Pons (tissue), 1 donor: ENCODE results near the gene IGSF21.

Experiments used
- DNase-seq: peaks from one replicate; pipeline ENCODE4 v3.0.0-alpha.2; 2016; ENCODE audit warnings: low spot score

The IGSF21 gene

DNA sequence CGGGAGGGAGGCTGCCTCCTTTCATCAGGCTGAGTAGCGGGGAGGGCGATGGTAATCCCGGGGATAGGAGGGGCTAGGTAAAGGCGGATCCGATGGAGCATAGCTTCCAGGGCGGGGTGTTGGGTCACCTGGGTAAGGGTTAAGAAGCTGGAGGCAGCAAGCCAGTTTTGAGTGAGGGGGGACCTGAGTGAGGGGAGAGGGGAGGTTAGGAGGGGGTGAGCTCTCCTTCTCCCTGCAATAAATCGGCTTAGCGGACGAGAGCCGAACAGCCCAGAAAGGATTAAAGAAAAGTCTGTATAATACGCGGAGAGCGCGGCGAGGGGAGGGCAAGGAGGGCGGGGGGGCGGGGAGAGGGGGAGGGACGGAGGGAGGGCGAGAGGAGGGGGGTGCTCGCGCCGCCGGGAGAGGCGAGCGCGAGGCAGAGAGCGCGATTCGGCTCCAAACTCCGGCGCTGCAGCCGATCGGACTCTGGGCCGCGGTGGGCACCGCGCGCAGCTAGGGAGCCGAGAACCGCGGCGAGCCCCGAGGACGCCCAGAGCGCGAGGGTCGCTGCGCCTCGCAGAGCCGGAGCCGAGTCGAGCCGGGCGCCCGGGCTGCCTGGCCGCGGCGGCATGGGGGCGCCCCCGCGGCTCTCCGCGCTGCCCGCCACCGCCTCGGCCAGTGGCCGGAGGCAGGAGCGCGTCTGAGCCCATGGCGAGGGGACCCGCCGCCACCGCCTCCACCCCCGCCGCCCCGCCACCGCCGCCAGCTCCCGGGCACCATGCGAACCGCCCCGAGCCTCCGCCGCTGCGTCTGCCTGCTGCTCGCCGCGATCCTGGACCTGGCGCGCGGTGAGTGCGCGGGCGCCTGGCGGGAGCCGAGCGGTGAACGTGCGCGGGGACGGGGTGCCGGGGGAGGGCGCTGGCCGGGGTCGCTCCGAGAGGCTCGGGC is at the start of gene IGSF21:
Gene IGSF21, plus strand, starts transcription at position 430 of the 930 bp plus-strand sequence. Its CDS starts 331 bp downstream, at position 761.
- DNase-seq, result no peak

DNA sequence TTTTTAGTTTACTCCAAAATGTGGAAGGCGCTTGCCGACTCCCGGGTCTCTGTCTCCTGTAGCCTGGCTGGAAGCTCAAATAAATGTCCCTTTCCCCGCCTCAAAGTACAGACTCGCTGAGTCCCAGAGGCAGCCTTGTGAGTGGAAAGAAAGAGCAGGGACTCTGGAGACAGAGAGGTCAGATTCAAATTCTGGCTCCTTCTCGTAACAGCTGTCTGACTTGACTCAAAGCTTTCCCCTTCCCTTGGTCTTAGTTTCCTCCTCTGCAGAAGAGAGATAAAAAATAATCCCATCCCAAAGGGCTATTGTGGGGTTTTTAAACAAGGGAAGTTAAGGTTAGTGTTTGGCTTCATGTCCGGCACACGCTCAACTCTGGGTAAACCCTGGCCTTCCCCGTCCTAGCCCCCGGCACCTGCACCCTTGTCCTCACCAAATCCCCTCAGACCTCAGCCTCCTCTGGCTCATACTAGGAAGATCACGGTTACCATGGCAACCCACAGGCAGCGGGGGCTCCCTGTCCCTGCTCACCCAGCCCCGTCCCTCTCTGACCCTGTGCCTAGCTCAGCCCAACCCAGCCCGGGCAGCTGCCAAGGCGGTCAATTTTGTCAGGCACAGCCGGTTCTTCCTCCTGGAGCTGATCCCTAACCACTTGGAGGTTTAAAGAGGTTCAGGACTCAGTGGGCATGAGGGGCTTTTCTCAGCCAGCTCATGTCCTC is 49.2 kb upstream of the IGSF21 start:
- DNase-seq, result no peak

DNA sequence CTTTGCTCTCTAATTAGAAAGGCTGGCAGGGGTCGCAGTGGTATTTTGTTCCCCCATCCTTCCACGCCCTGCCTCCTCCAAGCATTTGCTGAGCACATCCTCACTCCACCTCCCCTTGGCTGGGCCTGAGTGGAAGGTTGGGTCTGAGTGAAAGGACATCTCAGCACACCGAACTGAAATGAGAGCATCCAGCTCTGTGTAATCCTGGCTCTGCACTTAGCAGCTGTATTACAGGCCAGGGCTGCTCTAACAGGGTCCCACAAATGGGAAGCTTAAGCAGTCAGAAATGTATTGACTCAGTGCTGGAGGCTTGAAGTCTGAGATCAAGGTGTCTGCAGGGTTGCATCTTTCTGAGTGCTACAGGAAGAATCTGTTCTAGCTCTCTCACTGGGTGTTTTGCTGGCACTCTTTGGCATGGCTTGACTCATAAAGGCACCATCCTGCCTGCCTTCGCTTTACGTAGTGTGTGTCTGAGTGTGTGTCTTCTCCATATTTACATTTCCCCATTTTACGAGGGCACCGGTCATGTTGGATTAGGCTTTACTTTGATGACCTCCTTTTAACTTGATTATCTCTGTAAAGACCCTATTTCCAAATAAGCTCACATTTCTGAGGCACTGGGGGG is 48.5 kb upstream of the IGSF21 start:
- DNase-seq, result no peak

DNA sequence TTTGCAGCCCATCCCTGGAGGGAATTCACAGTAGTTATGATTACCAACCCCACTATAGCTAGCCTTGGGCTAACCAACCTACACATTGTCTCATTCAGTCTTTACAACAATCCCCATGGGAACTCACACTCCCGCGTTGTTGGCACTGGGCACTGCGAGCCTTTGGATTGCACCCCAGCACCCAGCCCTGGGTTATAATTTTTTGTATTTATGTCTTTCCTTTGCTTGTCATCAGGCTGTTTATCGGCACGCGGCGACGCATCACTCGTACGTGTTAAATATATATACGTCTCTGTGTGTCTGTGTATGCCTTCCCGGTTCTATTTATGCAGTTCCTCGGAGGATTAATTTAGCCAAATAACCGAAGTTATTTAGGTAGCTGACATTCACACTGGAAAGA is 47.2 kb upstream of the IGSF21 start:
- no peak for DNase-seq

DNA sequence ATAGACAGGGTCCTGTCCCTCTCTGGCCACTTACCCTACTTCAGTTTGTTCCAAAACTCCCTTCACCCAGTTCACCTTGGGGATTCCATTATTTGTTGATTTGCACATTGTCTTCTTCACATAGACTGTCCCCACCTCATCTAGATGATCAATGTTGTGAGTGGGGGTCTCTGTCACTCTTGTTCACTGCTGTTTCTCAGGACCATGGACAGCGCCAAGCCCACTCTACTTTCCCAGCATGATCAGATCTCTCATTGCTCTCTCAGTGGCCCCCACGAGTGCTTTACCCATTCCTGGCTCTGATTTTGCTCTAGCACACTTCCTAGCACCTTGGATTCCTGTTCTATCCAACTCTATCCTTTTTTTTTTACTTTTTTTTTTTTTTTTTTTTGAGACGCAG is 45.4 kb upstream of the IGSF21 start:
- no peak for DNase-seq

DNA sequence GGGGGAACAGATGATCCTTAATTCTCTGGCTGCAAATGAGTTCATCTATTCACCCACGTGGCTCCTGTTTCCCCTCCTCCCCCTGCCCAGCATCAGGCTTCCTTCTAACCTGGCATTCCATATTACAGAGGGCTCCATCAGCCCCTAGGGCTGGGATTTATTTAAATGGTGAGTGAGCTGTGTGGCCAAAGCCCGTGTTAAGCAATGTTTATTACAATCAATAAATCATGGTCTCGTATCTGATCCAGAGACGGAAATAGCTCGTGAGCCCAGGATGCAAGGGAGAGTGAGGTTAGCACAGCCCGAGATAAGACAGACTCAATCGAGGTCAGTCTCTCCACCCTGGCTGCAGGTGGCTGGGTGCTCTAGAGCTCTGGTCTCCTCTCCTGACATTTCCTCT is 43.1 kb upstream of the IGSF21 start:
- no peak for DNase-seq

DNA sequence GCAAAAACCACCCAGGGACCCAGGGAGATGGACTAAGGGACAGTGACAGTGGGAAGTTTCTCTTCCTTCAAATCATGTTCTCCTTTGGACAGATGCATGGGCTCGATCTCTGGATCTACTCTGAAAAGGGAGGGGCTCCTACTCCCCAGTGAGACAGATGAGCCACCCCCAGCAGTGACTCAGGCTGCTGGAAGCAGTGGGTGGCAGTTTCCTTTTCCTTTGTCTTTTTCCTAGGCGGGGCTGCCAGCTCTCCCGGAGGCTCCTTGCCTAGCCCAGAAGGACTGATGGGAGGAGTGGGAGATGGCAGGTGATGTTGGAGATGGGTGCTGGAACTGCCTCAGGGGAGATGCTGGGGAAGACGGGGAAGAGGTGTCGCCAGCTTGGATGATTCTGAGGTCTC is 41.0 kb upstream of the IGSF21 start:
- DNase-seq, result no peak

DNA sequence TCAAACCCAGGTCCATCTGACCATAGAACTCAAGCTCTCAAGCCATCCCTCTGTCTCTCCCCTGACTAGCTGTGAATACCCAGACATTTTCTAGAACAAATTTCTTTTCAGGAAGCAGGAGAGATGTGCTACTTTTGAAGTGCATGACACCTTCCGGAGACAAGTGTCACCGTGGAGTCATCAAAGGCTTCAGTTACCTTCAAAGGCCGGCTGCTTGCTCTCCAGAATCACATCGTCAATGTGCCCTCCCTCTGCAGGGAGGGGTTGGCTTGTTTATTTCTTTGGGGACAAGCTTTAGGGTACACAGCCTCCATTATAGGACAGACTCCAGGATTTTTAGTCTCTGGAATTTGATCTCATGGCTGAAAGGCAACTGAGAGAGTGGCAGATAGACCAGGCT is 37.7 kb upstream of the IGSF21 start:
- no peak for DNase-seq

DNA sequence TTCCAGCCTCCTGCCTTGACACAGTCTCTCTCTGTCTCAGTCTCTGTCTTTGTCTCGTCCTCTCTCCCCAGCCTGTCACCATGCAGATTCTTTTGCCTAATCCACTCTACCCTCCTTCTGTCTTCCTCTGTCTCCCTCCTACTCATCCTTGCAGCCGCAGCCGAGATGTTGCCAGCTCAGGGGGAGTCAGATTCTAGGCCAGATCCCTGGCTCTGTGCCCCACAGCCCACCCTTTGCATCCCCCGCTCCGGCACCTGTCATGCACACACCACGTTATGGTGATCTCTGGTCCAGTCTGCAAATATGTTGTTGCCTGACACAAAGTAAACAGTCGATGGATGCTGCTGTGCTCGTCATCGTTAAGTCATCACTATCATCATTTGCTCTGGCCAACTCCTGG is 35.5 kb upstream of the IGSF21 start:
- DNase-seq, result no peak

DNA sequence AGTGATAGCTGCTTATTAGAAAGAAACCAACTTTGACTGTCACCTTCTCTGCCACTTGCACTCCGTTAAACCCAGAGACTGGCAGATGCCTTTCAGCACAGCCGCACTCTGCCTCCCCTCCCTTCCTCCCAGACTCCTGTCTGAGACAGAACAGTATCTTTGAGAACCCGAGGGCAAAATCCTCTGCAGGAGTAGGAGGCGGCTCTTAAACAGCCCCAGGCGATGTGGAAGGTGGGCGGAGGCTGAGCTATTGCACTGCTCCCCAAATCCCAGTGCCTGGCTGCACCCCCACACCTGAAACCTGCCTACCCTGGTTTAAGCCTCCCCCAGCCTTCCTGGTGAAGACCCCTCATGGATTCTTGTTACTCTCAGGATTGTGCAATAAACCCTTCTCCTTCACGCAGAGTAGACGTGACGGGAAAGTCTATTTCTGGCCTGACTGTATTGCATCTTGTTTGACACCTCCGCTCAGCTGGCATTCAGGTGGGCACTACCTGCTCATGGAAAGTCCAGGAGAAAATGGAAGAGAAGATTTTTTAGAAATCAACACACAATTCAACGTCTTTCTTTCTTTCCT is 34.4 kb upstream of the IGSF21 start:
- DNase-seq, result no peak

DNA sequence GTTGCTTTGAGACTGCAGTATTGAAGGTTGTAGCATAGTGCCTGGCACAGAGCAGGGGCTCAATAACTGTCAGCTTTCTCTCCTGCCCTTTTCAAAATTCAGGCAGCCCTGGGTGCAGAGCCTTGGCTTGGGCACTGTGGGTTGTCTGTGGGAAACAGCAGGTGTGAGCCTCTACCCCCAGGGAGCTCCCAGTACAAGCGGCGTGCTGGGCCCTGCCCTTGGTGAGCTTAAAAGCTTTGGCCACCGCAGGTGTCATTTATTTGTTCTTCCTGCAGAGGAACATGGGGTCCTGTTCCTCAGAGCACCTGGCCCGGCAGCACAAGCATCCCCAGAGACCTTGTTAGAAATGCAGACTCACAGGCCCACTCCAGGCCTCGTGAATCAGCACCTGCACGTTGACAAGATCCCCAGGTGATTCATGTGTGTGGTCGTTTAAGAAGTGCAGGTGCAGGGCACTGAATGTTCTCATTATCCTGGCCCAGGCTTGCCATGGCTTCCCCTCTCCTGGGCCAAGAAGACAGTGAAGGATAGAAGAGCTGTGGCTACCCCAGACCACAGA is 29.9 kb upstream of the IGSF21 start:
- DNase-seq, result no peak

DNA sequence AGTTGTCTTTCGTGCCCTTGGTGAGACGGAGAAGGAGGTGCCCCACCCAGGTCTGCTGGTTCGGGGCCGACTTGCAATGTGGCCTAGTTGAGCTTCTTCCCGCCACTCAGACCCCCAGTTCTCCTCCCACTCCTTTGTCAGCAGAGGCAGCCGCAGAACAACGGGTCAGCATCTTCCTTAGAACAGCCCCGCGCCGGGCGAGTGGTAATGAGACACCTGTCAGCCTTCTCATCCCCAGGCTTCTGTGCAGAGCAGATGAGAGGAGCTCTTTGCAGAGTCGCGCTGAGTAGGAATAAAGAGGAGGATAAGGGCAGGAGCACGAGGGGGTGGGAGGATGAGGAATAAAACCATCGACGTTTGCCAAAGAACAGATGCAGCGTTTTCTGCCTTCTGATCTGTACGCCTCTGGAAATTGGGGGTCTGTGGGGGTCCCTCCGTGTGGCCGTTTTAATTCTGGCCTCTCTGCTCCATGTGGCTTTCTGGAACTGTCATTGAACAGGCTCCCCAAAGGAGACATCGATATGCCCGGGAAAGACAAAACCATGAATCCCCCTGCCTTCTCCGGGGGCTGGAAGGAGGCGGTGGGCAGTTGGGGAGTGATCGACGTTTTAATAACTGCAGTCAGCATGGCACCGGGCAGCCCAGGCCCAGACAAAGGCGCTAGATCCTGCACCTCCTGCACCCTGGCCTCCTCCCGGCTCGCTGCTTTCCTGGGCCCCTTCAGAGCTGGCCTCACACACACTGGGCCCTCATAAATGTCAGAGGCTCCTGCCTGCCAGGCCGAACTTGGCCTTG is 27.5 kb upstream of the IGSF21 start:
- no peak for DNase-seq

DNA sequence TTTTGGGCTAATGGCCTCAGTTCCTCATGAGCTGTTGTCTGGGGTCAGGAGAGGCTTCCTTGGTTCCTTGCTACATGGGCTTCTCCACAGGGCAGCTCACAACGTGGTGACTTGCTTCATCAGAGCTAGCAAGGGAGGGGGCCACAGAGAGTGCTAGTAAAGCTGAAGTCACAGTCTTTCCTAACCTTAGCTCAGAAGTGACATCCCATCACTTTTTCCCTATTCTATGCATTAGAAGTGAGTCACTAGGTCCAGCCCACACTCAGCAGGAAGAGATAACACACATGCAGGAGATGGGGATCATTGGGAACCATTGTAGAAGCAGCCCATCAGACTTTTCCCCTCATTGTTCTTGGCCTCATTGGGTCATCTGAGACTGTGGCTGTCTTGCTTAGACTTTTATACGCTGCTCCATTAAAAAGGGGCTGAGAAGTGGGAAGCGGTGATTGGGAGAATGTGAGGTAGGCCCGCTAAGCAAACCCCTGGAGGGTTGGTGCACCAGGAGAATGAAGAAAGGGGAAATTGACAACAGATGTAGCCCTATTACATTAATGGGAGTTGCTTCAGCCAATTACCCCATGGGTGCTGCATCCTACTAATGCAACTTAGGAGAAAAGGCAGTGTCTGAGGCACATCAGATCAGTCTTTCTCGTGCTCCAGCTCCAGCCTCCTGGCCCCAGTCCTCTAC is 22.1 kb upstream of the IGSF21 start:
- no peak for DNase-seq

DNA sequence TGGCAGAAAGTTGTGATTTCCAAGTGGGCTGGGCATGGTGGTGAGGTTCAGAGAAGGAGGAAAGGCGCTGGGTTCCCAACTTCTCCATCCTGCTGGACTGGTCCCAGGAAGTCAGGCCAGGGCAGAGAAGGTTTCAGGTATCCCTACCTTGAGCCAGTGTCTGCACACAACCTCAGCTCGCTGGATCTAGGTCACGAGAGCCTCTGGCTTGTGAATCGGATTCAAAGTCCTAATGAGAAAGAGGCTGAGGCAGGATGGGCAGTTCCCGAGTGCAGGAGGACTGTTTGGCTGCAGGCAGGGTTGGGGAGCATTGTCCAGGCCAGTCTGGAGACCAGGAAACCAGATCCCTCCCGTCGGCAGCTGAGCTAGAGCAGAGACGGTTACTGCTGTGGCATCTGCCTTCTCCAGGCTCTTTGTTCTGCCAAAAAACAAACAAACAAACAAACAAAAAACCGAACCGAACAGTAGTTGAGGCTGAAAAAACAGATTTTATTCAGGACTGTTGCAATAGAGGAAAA is 19.5 kb upstream of the IGSF21 start:
- DNase-seq, result no peak

DNA sequence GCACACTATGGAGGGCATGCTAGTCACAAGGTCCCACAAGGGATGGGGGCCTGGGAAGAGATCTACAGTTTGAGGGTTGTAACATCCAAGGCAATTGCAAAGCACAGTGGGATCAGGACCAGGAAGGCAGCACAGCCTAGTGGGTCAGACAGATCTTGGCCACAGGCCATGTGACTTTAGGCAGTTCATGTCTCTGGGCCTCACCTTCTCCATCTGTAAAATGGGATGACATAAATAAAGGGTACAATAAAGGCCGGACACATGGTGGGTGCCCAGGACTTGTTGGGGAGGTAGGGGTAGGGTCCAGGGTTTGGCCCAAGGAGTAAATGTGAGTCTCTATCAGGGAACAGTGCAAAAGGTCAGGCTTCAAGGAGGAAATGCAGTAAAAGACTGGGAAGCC is 18.1 kb upstream of the IGSF21 start:
- DNase-seq, result no peak

DNA sequence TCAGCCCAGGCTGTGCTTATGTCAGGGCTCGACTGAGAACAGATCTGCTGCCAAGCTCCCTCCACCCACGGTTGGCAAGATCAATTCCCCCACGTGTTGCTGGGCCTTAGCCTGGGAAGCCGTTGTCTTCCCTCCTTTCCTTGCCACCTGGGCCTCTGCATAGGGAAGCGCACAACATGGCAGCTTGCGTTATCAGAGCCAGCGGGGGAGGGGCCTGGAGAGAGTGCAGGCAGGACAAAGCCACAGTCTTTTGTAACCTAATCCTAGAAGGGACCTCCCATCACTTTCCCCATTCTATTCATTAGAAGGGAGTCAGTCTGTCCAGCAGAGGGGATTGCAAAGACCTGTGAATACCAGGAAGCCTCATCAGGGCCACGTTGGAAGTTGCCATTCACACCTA is 17.0 kb upstream of the IGSF21 start:
- DNase-seq, result no peak

DNA sequence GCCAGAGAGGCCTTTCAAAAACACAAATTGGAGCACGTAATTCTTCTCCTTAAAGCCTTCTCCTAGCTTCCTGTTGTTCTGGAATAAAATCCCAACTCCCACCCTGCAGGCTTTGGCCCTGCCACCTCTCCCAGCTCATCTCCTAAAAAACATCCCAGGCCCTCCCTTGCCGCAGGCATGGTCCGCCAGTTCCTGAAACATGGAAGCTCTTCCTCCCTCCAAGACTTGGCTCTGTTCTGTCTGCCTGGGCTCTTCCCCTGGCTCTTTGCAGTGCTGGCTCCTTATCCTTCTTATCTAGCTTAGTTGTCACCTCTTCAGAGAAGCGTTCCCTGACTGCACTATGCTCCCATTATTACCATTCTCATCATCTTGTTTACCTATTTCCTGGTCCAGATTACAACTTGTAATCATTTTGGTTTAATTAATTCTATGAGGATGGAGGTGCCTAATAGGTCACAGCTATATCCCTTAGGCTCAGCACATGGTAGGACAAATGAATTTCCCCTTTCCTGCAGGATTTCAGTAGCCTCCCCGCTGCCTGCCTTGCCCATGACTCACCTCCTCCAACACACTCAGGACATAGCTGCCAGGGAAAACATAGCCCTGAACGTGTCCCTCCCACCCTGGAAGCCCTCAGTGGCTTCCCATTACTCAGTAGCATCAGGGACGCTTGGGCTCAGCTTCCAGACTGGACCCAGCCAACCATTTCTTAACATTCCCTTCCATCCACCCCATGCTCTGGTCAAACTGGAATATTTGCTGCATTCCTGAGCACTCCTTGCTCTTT is 15.7 kb upstream of the IGSF21 start:
- DNase-seq, result no peak

DNA sequence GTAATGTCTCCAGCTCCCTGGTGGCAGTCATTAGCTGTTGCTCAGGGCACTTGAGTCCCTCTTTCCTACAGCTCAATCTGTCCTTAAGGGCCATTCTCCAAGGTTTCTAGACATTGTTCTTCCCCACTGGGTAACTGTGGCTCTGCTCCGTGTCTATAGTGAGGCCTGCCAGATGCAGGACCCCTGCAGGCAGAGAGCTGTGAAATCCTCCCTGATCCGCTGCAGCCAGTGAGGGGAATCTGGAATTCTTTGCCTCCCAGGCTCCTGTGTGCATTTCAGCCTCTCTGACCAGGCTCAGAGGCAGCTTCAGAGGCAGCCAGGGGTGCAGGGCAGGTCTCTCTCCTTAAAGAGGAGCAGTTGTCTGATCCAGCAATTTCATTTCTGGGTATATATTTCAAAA is 14.4 kb upstream of the IGSF21 start:
- DNase-seq, result no peak

DNA sequence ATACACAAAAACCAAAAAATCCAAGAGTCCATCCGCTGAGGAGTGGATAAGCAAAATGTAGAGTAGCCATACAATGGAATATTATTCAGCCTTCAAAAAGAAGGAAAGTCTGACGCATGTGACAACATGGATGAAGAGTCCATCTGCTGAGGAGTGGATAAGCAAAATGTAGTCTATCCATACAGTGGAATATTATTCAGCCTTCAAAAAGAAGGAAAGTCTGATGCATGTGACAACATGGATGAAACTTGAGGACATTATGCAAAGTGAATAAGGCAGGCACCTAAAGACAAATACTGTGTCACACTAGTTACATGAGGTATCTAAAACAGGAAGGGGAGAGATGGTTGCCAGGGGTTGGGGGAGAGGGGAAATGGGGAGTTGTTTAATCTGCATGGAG is 14.0 kb upstream of the IGSF21 start:
- DNase-seq, result no peak

DNA sequence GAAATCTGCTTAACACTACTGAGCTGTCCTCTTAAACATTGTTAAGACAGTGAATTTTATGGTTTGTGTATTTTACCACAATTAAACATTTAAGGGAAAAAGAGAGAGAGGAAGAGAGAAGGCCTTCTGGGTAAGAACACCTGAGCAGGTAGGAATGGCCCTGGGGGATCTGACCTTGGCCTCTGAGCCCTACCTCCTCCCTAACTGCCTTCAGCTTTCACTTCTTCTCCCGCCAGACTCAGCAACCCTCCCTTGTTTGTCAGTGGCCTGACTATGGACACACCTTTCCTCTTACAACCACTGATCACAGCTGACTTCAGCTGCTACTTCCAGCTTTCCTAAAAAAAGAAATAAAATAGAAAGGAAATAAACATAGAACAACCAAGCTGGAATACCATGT is 13.5 kb upstream of the IGSF21 start:
- DNase-seq, result no peak
